GM19239 (cell line): ENCODE data around the gene PACRG.
"Not testable (repeated sequence)": the region's sequence is repeated elsewhere in the genome, so short reads cannot be mapped to it uniquely, and the experiment has no call there.

Experiments used
- DNase-seq: peaks from one replicate; pipeline ENCODE4 v3.0.0; 2011; ENCODE audit warnings: low spot score; ENCODE audit not compliant: insufficient read length
- FAIRE-seq: peaks from 2 replicates; lab custom pipeline; 2011; peaks lifted over from hg19 to GRCh38; lab: Jason Lieb, UNC

The PACRG gene

GRCh38 chr6:162973151-162973872 is 245.5 kb downstream of the PACRG start:
- DNase-seq (no peak), FAIRE-seq (no peak)

DNA sequence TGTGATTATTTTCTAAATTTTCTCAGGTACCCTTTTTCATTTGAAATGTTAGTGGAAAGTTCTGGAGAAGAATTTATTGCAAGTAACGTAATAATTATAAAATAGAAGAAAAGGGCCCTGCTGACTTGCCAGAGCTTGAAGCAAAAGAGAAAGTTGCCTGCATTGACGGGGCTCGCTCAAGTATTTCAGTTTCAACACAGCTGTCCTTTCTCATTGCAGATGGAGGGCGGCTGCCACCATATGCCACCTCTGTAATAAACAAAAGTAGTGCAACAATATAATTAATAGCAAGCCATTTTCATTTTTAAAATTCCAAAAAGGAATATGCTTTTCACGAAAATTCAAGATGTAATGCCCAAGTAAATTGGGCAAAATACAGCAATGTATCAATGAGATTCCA is 246.2 kb downstream of the PACRG start:
- DNase-seq (no peak), FAIRE-seq (no peak)

- no peak for DNase-seq
These were observed 246.9 kb downstream of the PACRG start for GRCh38 chr6:162974685-162975084.

GRCh38 chr6:162976141-162976540 is 248.4 kb downstream of the PACRG start:
- no peak for FAIRE-seq
- DNase-seq: no peak

More at GRCh38 chr6:162974685-162975084, 246.9 kb downstream of the PACRG start:
- FAIRE-seq: no peak

DNA sequence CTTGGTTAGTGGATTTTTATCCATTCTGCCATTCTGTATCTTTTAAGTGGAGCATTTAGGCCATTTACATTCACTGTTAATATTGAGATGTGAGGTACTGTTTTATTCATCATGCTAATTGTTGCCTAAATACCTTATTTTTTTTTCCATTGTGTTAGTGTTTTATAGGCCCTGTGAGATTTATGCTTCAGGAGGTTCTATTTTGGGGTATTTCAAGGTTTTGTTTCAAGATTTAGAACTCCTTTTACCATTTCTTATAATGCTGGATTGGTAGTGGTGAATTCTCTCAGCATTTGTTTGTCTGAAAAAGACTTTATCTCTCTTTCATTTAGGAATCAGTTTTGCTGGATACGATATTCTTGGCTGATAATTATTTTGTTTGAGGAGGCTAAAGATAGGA is 255.5 kb downstream of the PACRG start:
- FAIRE-seq, DNase-seq: not testable (repeated sequence)

DNA sequence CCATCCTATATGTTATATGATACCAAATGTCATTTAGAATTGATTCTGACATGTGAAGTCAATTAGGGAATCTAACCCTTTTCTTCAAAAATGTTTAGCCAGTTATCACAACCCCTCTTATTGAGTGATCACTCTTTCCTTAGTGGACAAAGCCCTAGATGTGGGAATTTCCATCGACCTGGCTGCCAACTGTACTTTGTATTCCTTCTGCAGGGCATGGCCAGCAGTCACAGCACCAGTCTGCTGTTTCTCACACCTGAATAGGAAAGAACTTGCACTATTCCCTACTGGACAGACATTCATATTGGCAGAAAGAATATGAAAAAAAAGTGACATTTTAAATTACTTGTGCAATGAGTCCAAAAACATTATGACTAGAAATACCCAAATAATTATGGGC is 271.0 kb downstream of the PACRG start:
- no peak for DNase-seq

DNA sequence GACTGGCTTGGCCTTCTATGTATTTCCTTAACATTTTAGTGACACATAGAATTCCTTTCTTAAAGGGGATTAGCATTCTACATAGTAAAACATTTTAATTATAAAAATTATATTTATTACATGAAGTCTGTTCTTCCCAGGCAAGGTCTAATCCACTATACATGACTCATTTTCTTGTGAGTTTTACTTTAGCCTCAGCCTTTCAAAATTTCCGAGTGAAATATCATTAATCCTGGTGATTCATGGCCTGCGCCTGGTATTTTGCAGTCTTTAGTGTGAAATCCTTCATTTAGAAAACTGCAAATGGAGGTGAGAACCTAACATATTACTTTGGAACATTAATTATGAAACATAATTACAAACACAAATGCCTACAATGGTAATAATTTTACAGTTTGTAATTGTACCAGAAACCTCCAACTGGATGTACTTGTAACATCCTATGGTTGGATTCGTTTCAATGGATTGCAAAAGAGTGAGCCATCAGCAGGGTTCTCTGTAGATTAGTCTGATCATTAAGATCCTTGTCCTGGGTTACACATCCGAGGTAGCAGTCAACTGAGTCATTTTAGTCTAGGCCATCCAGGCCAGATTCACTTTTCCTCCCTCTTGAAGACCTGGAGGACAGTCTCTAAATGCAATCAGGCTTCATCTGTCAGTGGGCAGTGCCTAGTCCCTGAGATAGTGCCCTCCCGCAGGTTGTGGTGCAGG is 272.0 kb downstream of the PACRG start:
- no peak for FAIRE-seq
- DNase-seq: no peak

More for the DNA sequence above, 271.0 kb downstream of the PACRG start:
- no peak for FAIRE-seq

- DNase-seq (peak; percentile 3), FAIRE-seq (no peak)
These were observed 273.6 kb downstream of the PACRG start for GRCh38 chr6:163001330-163001729.

DNA sequence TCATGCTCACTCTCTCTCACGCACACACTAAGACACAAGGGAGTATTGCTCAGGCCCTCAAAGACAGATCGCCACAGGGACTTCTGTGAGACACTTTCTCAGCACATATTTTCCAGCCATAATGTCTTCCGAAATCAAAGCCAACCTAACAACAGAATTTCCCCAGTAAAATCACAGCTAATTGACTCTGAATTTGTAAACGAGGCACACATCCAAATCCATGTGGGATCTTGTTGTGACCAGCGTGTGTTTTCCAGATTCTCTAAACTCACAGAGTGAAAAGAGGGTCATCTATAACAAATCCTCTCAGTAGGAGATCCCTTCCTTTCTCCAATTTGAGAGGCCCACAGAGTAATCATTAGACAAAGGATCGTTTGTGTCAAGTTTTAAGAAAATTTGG is 280.4 kb downstream of the PACRG start:
- DNase-seq: no peak
- no peak for FAIRE-seq

DNA sequence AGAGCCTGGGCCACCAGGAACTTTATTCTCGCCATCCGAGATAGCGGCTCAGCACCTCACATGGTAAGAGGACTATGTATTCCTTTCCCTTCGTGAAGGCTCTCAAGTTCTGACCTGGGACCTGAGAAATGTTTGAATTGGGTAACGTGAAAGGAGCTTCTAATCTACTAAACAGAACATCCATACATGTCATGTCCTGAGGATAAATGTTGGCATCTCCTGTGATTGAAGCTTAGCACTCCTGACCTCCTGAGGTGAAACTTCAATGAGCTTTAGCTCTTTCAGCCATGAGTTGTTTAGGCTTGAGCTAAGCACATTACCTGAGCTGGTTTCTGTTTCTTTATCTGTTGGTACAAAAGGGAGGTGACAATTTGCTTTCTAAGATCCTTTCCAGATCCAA is 280.9 kb downstream of the PACRG start:
- FAIRE-seq: no peak

DNA sequence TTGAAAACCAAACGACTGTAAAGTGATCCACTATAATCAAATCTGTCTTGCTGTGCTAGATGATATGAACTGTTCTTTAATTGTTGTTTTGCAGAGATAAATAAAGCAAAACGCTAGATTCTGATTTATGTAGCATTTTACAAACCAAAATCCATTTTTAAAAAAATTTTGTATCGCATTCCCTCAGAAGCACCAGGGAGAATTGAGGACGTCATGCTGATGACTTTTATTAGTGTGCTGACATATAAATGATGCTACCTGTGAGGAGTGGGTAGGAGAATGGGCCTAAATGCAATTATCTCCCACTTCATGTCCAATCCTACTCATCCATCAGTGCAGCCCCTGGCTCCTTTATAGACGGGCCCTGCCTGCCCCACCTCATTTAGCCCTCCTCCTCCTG is 282.4 kb downstream of the PACRG start:
- FAIRE-seq (no peak), DNase-seq (no peak)

More for the DNA sequence above, 280.9 kb downstream of the PACRG start:
- no peak for DNase-seq

- FAIRE-seq (no peak), DNase-seq (no peak)
These were observed 287.0 kb downstream of the PACRG start for GRCh38 chr6:163014736-163015135.

- FAIRE-seq: no peak
- DNase-seq: no peak
These were observed 290.0 kb downstream of the PACRG start for GRCh38 chr6:163017801-163018200.

- no peak for DNase-seq
- no peak for FAIRE-seq
These were observed 292.2 kb downstream of the PACRG start for GRCh38 chr6:163019926-163020325.

GRCh38 chr6:163021054-163021453 is 293.3 kb downstream of the PACRG start:
- DNase-seq (no peak), FAIRE-seq (no peak)

DNA sequence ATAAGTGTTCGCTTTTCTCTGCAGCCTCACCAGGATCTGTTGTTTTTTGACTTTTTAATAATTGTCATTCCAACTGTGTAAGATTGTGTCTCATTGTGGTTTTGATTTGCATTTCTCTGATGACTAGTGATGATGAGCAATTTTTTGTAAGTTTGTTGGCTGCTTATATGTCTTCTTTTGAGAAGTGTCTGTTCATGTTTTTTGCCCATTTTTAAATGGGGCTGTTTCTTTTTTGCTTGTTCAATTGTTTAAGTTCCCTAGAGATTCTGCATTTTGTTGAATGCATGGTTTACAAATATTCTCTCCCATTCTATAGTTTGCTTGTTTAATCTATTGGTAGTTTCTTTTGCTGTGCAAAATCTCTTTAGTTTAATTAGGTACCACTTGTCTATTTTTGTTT is 295.9 kb downstream of the PACRG start:
- no peak for DNase-seq
- FAIRE-seq: peak; percentile 26

DNA sequence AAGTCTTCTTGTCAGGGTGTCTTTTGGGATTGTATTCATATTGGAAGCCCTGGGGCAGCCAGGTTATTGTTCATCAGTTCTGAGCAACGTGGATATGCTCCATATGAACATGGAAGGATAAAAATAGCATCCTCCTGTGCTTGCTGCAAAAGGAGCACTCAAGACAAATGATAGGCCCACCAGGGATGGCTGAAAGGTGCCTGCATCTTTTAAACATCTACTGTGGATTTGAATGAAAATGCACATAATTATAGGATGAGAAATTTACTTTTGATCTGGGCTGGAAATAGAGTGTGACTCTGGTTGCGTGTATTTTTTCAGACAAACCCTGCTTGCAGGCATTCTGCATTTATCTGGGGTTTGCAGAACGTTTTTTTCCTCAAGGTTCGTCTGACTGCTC is 299.1 kb downstream of the PACRG start:
- FAIRE-seq (no peak), DNase-seq (no peak)

DNA sequence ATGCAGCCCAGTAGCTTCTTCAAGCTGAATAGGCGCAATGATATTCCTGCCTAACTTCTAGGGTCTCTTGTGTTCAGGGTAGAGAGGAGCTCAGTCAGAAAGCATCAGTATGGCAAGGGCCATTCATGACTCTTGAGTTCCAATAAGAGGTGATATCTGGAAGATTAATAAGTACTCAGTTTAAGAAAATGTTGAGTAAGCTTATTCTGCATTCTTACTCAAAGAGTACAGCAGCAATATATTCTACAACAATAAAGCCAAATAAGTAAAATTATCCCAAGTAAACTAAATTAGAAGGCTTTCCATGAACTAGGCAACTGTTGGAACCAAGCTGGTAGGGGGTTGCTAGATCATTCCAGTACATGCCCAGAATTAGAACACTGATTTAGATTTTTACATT is 303.2 kb downstream of the PACRG start:
- FAIRE-seq (no peak), DNase-seq (no peak)

DNA sequence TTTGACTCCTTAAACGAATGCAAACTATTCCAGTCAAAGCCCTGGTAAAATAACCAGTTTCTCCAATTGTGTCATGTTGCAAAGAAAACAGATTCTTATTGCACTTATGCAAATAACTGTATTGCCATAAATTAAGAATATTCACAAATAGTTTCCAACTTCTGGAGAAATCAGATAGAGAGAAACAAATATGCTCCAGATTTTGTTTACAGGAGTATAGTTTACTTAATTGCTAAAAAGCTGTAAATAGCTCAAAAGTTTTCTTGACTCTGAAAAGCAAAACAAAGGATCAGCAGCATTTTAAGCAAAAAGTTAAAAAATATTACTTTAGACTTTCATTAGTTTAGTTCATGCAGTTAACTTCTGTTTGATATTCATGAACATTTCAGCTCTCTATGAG is 304.2 kb downstream of the PACRG start:
- FAIRE-seq (no peak), DNase-seq (no peak)

- no peak for FAIRE-seq
These were observed 308.4 kb downstream of the PACRG start for GRCh38 chr6:163036160-163036645.

GRCh38 chr6:163038317-163038716 is 310.5 kb downstream of the PACRG start:
- DNase-seq (no peak), FAIRE-seq (no peak)

More at GRCh38 chr6:163036160-163036645, 308.4 kb downstream of the PACRG start:
- DNase-seq: no peak
